Neural progenitor cell (in vitro differentiated cells): ENCODE results near the gene FOXN3. TPM values are rescaled to one million over a fixed set of nuclear protein-coding genes. Genes with fewer than 3 reads are reported as not detected.

Experiments used
- DNase-seq: peaks from one replicate; pipeline ENCODE4 v3.0.0-alpha.2; 2016; ENCODE audit warnings: low spot score
- H2AFZ ChIP-seq: fragments of 200-600 bp; sonication (generic); replicated peaks from 2 replicates; pipeline ENCODE4 v1.6.1; 2016; ENCODE audit warnings: antibody characterized with exemption
- H3F3A ChIP-seq: fragments of 200-600 bp; sonication (generic); 2 replicates; pipeline ENCODE4 v1.6.1; 2016; ENCODE audit warnings: antibody characterized with exemption, low read depth
- H3K27ac ChIP-seq: fragments of 200-600 bp; sonication (generic); 2 replicates; pipeline ENCODE4 v1.5.1; 2016; ENCODE audit warnings: mild to moderate bottlenecking
- H3K27me3 ChIP-seq: fragments of 200-600 bp; sonication (generic); 2 replicates; pipeline ENCODE4 v1.6.1; 2016; ENCODE audit warnings: mild to moderate bottlenecking, moderate library complexity
- H3K36me3 ChIP-seq: fragments of 200-600 bp; sonication (generic); 2 replicates; pipeline ENCODE4 v1.5.1; 2016
- H3K4me1 ChIP-seq: fragments of 200-600 bp; sonication (generic); 2 replicates; pipeline ENCODE4 v1.6.1; 2016; ENCODE audit warnings: mixed run types
- H3K4me2 ChIP-seq: fragments of 200-600 bp; sonication (generic); 2 replicates; pipeline ENCODE4 v1.6.1; 2016
- H3K4me3 ChIP-seq: fragments of 200-600 bp; sonication (generic); 2 replicates; pipeline ENCODE4 v1.5.1; 2016
- H3K79me2 ChIP-seq: fragments of 200-600 bp; sonication (generic); 2 replicates; pipeline ENCODE4 v1.6.1; 2016; ENCODE audit warnings: low read depth
- H3K9ac ChIP-seq: fragments of 200-600 bp; sonication (generic); 2 replicates; pipeline ENCODE4 v1.6.1; 2016
- H3K9me3 ChIP-seq: fragments of 200-600 bp; sonication (generic); 2 replicates; pipeline ENCODE4 v1.5.1; 2016; ENCODE audit warnings: low read depth
- H4K20me1 ChIP-seq: fragments of 200-600 bp; sonication (generic); 2 replicates; pipeline ENCODE4 v1.6.1; 2016; ENCODE audit warnings: low read depth
- H3K27ac Mint-ChIP-seq: 3 replicates; pipeline ENCODE4 v1.8.0; 2021; ENCODE audit warnings: mixed read lengths
- H3K27me3 Mint-ChIP-seq: 2 replicates; pipeline ENCODE4 v1.8.0; 2022; ENCODE audit warnings: low read depth, mild to moderate bottlenecking, inconsistent platforms, moderate library complexity, mixed read lengths; ENCODE audit not compliant: insufficient read depth
- H3K36me3 Mint-ChIP-seq: 3 replicates; pipeline ENCODE4 v1.8.0; 2021; ENCODE audit warnings: mixed read lengths
- H3K4me1 Mint-ChIP-seq: 3 replicates; pipeline ENCODE4 v1.8.0; 2021; ENCODE audit warnings: mixed read lengths
- H3K4me3 Mint-ChIP-seq: 3 replicates; pipeline ENCODE4 v1.8.0; 2021; ENCODE audit warnings: mild to moderate bottlenecking, moderate library complexity, mixed read lengths
- H3K9me3 Mint-ChIP-seq: 3 replicates; pipeline ENCODE4 v1.8.0; 2020; ENCODE audit warnings: mixed read lengths
- EZH2 ChIP-seq: fragments of 200-600 bp; sonication (generic); IDR thresholded peaks from 2 replicates; pipeline ENCODE4 v1.6.1; 2017; ENCODE audit warnings: antibody characterized with exemption, mild to moderate bottlenecking, moderate library complexity
- EZH2phosphoT487 ChIP-seq: fragments of 200-600 bp; sonication (generic); IDR thresholded peaks from 2 replicates; pipeline ENCODE4 v1.6.1; 2017; ENCODE audit warnings: antibody characterized with exemption
- total RNA-seq: library from RNA; depleted of rRNA; stranded (reverse); fragments of >200 nt; gene quantifications from 2 replicates; pipeline ENCODE4 v1.2.3, GENCODE V29; 2015; ENCODE audit warnings: low replicate concordance
- TF ChIP-seq, protein P1 (sequence below): fragments of 200-600 bp; sonication (generic); IDR thresholded peaks from 2 replicates; pipeline ENCODE4 v1.5.1; 2017; ENCODE audit warnings: antibody characterized with exemption, mild to moderate bottlenecking

The FOXN3 gene
- total RNA-seq, 1 donor from 2014 or later = 39.5 TPM

DNA sequence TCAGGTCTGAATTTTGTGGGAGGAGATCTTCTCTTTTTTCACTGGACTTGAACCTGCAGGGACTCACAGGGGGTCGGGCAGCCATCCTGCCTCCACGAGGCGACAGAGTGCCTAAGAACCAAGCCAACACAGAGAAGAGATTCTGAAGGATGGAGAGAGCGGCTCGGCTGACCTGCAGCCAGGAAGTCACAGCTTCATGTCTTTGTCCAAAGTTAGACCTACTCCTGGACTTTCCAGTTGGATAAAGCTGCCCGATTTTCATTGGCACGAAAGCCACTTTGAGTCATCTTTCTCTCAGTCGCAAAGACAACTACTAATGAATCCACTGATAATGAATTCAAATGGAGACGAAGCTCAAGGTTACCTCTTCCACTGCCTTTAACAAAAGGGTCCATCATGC is 106.8 kb downstream of the FOXN3 start:
- H3K79me2 ChIP-seq = peaks cover 54% of the 10 kb centered on the region
- no peak overlapping the region for H3K4me2 ChIP-seq
- H3K27me3 ChIP-seq = no peaks in the 10 kb centered on the region
- H2AFZ ChIP-seq = no peak overlapping the region
- H3K27ac ChIP-seq = no peak overlapping the region
- peaks cover 3% of the 10 kb centered on the region for H3K27me3 Mint-ChIP-seq
- H3K4me3 Mint-ChIP-seq = no peak overlapping the region
- peaks cover 14% of the 10 kb centered on the region for H4K20me1 ChIP-seq
- H3K36me3 Mint-ChIP-seq = peaks cover 26% of the 10 kb centered on the region
- no peak overlapping the region for H3K27ac Mint-ChIP-seq
- TF ChIP-seq EZH2phosphoT487 = no peak
- TF ChIP-seq EZH2 = no peak
- TF ChIP-seq, protein P1, sequence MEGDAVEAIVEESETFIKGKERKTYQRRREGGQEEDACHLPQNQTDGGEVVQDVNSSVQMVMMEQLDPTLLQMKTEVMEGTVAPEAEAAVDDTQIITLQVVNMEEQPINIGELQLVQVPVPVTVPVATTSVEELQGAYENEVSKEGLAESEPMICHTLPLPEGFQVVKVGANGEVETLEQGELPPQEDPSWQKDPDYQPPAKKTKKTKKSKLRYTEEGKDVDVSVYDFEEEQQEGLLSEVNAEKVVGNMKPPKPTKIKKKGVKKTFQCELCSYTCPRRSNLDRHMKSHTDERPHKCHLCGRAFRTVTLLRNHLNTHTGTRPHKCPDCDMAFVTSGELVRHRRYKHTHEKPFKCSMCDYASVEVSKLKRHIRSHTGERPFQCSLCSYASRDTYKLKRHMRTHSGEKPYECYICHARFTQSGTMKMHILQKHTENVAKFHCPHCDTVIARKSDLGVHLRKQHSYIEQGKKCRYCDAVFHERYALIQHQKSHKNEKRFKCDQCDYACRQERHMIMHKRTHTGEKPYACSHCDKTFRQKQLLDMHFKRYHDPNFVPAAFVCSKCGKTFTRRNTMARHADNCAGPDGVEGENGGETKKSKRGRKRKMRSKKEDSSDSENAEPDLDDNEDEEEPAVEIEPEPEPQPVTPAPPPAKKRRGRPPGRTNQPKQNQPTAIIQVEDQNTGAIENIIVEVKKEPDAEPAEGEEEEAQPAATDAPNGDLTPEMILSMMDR = no peak
- H3F3A ChIP-seq = no peaks in the 10 kb centered on the region
- H3K9me3 Mint-ChIP-seq = peaks cover 15% of the 10 kb centered on the region
- no peak overlapping the region for H3K9ac ChIP-seq
- no peaks in the 10 kb centered on the region for H3K36me3 ChIP-seq
- DNase-seq = no peak
- peaks cover 17% of the 10 kb centered on the region for H3K4me1 ChIP-seq
- no peaks in the 10 kb centered on the region for H3K9me3 ChIP-seq
- peaks cover 29% of the 10 kb centered on the region for H3K4me1 Mint-ChIP-seq
- no peak overlapping the region for H3K4me3 ChIP-seq

- Histone ChIP-seq H3K79me2 (peaks cover 53% of the 10 kb centered on the region), H3K9me3 (no peaks in the 10 kb centered on the region), H3K4me3 (no peak overlapping the region), H3K27ac (no peak overlapping the region), H3K4me1 (peaks cover 21% of the 10 kb centered on the region), H4K20me1 (peaks cover 14% of the 10 kb centered on the region), H3K4me2 (no peak overlapping the region), H3F3A (no peaks in the 10 kb centered on the region), H2AFZ (no peak overlapping the region), H3K27me3 (no peaks in the 10 kb centered on the region), H3K36me3 (no peaks in the 10 kb centered on the region), H3K9ac (no peak overlapping the region)
- TF ChIP-seq EZH2 (no peak), EZH2phosphoT487 (no peak)
- TF ChIP-seq, protein P1 = no peak
- H3K36me3 Mint-ChIP-seq = peaks cover 22% of the 10 kb centered on the region
- H3K27me3 Mint-ChIP-seq = peaks cover 3% of the 10 kb centered on the region
- no peak for DNase-seq
- H3K4me3 Mint-ChIP-seq = no peak overlapping the region
- H3K9me3 Mint-ChIP-seq = peaks cover 10% of the 10 kb centered on the region
- H3K4me1 Mint-ChIP-seq = peaks cover 34% of the 10 kb centered on the region
- peak overlapping the region; percentile 66 for H3K27ac Mint-ChIP-seq
Observed at GRCh38 chr14:89309670-89310177, 107.3 kb downstream of the FOXN3 start.

DNA sequence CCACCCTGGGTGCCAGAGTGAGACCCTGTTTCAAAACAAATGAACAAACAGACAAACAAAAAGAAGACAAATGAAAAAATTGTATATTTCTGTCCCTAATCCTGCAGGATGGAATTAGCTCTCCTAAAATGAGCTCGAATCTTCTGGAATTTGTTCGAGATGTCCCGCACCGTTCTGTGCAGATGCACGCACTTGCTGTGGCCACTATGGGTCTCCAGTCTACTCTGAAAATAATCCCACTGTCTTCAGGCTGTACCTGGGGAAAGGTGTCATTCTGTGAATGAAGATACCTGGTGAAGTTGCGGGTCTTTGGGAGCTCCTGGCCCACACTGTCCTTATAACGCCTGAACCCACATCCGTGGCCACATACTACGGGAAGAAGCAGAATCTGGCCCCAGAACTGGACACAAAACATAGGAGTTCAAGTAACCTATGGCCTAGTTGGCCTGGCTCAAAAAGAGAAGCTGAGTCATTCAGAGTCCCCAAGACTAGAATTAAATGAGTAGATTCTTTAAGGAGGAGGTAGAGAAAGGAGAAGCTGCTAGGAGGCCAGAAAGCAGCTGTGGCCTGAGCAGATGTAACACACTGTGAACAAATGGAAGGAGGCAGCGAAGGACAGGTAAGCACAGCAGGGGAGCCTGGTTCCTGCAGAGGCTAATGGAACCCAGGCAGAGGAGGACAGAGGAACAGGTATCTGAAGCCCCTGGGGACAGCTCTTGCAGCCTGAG is 108.6 kb downstream of the FOXN3 start:
- H3K4me3 ChIP-seq = no peak overlapping the region
- H3F3A ChIP-seq = no peaks in the 10 kb centered on the region
- Mint-ChIP-seq H3K9me3 (peaks cover 5% of the 10 kb centered on the region), H3K27ac (peak overlapping the region; percentile 6), H3K4me1 (peaks cover 47% of the 10 kb centered on the region), H3K36me3 (peaks cover 14% of the 10 kb centered on the region), H3K4me3 (peak overlapping the region; percentile 8), H3K27me3 (peaks cover 3% of the 10 kb centered on the region)
- H3K9me3 ChIP-seq = no peaks in the 10 kb centered on the region
- no peak for DNase-seq
- no peak overlapping the region for H3K27ac ChIP-seq
- H2AFZ ChIP-seq = no peak overlapping the region
- peaks cover 48% of the 10 kb centered on the region for H3K79me2 ChIP-seq
- peaks cover 17% of the 10 kb centered on the region for H4K20me1 ChIP-seq
- TF ChIP-seq EZH2phosphoT487 = no peak
- TF ChIP-seq, protein P1 = no peak
- no peak for TF ChIP-seq EZH2
- H3K4me1 ChIP-seq = peaks cover 31% of the 10 kb centered on the region
- no peaks in the 10 kb centered on the region for H3K27me3 ChIP-seq
- H3K9ac ChIP-seq = no peak overlapping the region
- H3K4me2 ChIP-seq = no peak overlapping the region
- no peaks in the 10 kb centered on the region for H3K36me3 ChIP-seq
